ENCODE data around the gene FAM124A. TPM values are rescaled to one million over a fixed set of nuclear protein-coding genes. Genes with fewer than 3 reads are reported as not detected.
A peak's percentile ranks its signal among the peaks of the same experiment; 100 is the strongest.

Gene FAM124A
- total and polyA plus RNA-seq, 2 donors (not counting 1 experiment from before 2014, with no cell fraction given) = 1.7 to 4.8 TPM

- H3K9ac ChIP-seq (ENCODE audit: insufficient read depth, low read length) = no peak overlapping the region
These were observed 61.2 kb downstream of the FAM124A start for GRCh38 chr13:51283371-51283770.

GRCh38 chr13:51284339-51284738, 62.1 kb downstream of the FAM124A start:
- Histone ChIP-seq H3K36me3 (ENCODE audit: control insufficient read depth, insufficient read depth, low read length) (no peaks in the 10 kb centered on the region), H3K4me2 (ENCODE audit: extremely low read depth, insufficient read depth, low read length) (no peak overlapping the region), H3K79me2 (ENCODE audit: control insufficient read depth, insufficient read depth, low read length) (no peaks in the 10 kb centered on the region), H3K4me1 (ENCODE audit: control insufficient read depth, extremely low read depth, insufficient read depth, low read length) (no peaks in the 10 kb centered on the region), H3K27ac (ENCODE audit: insufficient read depth, low read length) (no peak overlapping the region), H3K9me3 (ENCODE audit: control insufficient read depth, insufficient read depth, low read depth, low read length) (no peaks in the 10 kb centered on the region), H3K27me3 (ENCODE audit: control insufficient read depth, insufficient read depth, low read length) (no peaks in the 10 kb centered on the region), H3K9ac (ENCODE audit: insufficient read depth, low read length) (no peak overlapping the region), H2AFZ (ENCODE audit: low read length) (no peak overlapping the region), H4K20me1 (ENCODE audit: control insufficient read depth, extremely low read depth, insufficient read depth, low read length) (no peaks in the 10 kb centered on the region), H3K4me3 (replicated peaks in 1 of 4; ENCODE audit: control extremely low read depth in 1 of 4, insufficient read depth in 1 of 4, low read depth in 3 of 4, low read length in 4 of 4) (no peak overlapping the region)
- no peak for TF ChIP-seq EZH2 (IDR thresholded peaks at IDR 0.05; ENCODE audit: low read length, missing control alignments)
- no peak for TF ChIP-seq CTCF (conservative IDR thresholded peaks at IDR 0.05 in 1 of 2, IDR thresholded peaks at IDR 0.05 in 1 of 2; ENCODE audit: low read depth in 1 of 2, low read length in 2 of 2)
- DNase-seq (ENCODE audit: low read depth in 2 of 2) = no peak

More at GRCh38 chr13:51283371-51283770, 61.2 kb downstream of the FAM124A start:
- Histone ChIP-seq H3K27ac (ENCODE audit: insufficient read depth, low read length) (no peak overlapping the region), H3K4me2 (ENCODE audit: extremely low read depth, insufficient read depth, low read length) (no peak overlapping the region), H3K27me3 (ENCODE audit: control insufficient read depth, insufficient read depth, low read length) (no peaks in the 10 kb centered on the region), H4K20me1 (ENCODE audit: control insufficient read depth, extremely low read depth, insufficient read depth, low read length) (no peaks in the 10 kb centered on the region), H2AFZ (ENCODE audit: low read length) (no peak overlapping the region), H3K79me2 (ENCODE audit: control insufficient read depth, insufficient read depth, low read length) (no peaks in the 10 kb centered on the region), H3K4me3 (replicated peaks in 1 of 4; ENCODE audit: control extremely low read depth in 1 of 4, insufficient read depth in 1 of 4, low read depth in 3 of 4, low read length in 4 of 4) (no peak overlapping the region), H3K36me3 (ENCODE audit: control insufficient read depth, insufficient read depth, low read length) (no peaks in the 10 kb centered on the region), H3K9me3 (ENCODE audit: control insufficient read depth, insufficient read depth, low read depth, low read length) (no peaks in the 10 kb centered on the region), H3K4me1 (ENCODE audit: control insufficient read depth, extremely low read depth, insufficient read depth, low read length) (no peaks in the 10 kb centered on the region)
- no peak for TF ChIP-seq CTCF (conservative IDR thresholded peaks at IDR 0.05 in 1 of 2, IDR thresholded peaks at IDR 0.05 in 1 of 2; ENCODE audit: low read depth in 1 of 2, low read length in 2 of 2)
- TF ChIP-seq EZH2 (IDR thresholded peaks at IDR 0.05; ENCODE audit: low read length, missing control alignments) = no peak
- DNase-seq (ENCODE audit: low read depth in 2 of 2) = peak in 1 of 2 donors; percentile 15

- H3K79me2 ChIP-seq (ENCODE audit: control insufficient read depth, insufficient read depth, low read length) = no peaks in the 10 kb centered on the region
- no peak overlapping the region for H3K27ac ChIP-seq (ENCODE audit: insufficient read depth, low read length)
- H3K36me3 ChIP-seq (ENCODE audit: control insufficient read depth, insufficient read depth, low read length) = no peaks in the 10 kb centered on the region
- no peaks in the 10 kb centered on the region for H3K4me1 ChIP-seq (ENCODE audit: control insufficient read depth, extremely low read depth, insufficient read depth, low read length)
- no peaks in the 10 kb centered on the region for H3K9me3 ChIP-seq (ENCODE audit: control insufficient read depth, insufficient read depth, low read depth, low read length)
- H3K9ac ChIP-seq (ENCODE audit: insufficient read depth, low read length) = no peak overlapping the region
- peak overlapping the region; percentile 40 for H2AFZ ChIP-seq (ENCODE audit: low read length)
- TF ChIP-seq CTCF (conservative IDR thresholded peaks at IDR 0.05 in 1 of 2, IDR thresholded peaks at IDR 0.05 in 1 of 2; ENCODE audit: low read depth in 1 of 2, low read length in 2 of 2) = peak; percentile 94 to 96
- TF ChIP-seq EZH2 (IDR thresholded peaks at IDR 0.05; ENCODE audit: low read length, missing control alignments) = no peak
- H3K27me3 ChIP-seq (ENCODE audit: control insufficient read depth, insufficient read depth, low read length) = no peaks in the 10 kb centered on the region
- no peak overlapping the region for H3K4me2 ChIP-seq (ENCODE audit: extremely low read depth, insufficient read depth, low read length)
- H4K20me1 ChIP-seq (ENCODE audit: control insufficient read depth, extremely low read depth, insufficient read depth, low read length) = no peaks in the 10 kb centered on the region
- no peak overlapping the region for H3K4me3 ChIP-seq (replicated peaks in 1 of 4; ENCODE audit: control extremely low read depth in 1 of 4, insufficient read depth in 1 of 4, low read depth in 3 of 4, low read length in 4 of 4)
- peak; percentile 40 to 64 for DNase-seq (ENCODE audit: low read depth in 2 of 2)
These were observed 64.2 kb downstream of the FAM124A start for GRCh38 chr13:51286135-51287002.

Measured in fibroblast of lung (primary cell).